Renal cortical epithelial cell (primary cell): ENCODE results near the gene ARHGDIA. TPM values are rescaled to one million over a fixed set of nuclear protein-coding genes. Genes with fewer than 3 reads are reported as not detected.

Experiments used
- DNase-seq: peaks from one replicate; pipeline ENCODE4 v3.0.0-alpha.2; 2011; ENCODE audit warnings: low read depth
- total RNA-seq: library from RNA; depleted of rRNA; stranded (reverse); fragments of >200 nt; gene quantifications from 2 replicates; pipeline ENCODE4 v1.2.3, GENCODE V29; 2014

The ARHGDIA gene
- total RNA-seq, 1 donor from 2014 or later = 237 TPM

DNA sequence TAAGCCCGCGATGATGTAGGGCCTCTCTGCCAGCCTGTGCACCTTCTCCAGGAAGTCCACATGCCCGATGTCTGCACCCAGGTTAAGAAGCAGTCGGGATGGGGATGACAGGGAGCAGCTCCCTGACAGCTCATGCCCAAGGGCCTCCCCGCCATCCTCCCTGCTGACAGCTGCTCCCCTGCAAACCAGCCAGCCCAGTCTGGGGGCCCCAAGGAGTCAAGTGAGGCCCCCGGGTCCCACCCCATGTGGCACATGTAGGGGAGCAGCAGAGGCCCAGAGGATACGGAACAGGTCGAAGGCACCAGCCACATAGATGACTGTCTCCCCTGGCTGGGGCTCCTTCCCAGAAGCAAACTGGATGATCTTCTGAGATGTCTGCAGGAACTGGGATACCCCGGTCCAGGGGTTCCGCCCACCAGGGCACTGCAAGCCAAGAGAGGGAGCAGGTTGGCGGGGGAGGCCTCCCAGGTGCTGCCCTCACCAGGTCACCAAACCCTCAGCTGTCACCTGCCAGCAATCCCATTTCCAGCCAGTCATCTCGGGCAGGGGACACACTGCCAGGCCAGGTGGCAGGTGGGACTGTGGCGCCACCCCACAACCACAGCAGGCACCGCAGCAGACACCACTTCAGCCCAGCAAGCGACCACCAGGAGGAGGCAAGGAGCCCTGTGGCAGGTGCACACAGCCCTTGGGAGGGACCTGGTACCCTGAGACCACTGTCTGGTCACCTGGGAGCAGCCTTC is 35.5 kb upstream of the ARHGDIA start:
- no peak for DNase-seq

DNA sequence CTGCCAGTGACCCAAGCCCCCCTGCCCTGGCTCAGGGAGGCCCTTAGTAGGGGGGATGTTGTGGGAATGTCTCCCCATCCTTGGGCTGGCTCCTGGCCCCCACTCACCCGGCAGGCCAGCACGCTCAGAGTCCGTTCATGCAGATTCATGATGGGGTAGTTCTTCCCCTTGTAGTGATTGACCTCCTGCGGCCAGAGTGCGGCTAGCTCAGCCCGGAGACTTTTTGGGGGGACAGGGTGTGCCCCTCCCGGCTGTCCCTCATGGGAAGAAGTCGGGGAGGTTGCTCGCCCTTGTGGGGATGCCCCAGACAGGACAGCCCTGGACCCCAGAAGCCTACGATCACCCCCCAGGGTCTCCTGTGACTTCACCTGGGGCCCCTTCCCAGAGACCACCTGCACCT is 34.9 kb upstream of the ARHGDIA start:
- no peak for DNase-seq

DNA sequence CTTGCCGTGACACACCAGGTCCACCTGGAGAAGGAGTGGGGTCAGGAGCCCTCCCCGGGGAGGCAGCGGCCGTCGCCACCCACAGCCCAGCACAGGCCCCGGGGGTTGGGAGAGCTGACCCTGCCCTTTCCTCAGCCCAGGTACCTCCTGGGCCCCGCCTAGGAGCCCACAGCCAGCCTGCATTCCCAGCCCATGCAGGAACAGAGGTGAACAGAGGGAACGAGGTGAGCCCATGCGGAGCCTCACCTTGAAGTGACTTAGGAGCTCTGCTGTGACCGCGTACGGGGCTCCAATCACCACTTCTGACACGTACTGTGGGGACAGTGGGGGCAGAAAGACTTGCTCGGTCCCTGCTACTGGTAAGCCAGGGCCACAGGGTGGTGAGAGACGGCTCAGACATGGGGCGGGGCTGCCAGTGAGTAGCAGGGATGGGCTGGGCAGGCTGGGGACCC is 34.3 kb upstream of the ARHGDIA start:
- no peak for DNase-seq

DNA sequence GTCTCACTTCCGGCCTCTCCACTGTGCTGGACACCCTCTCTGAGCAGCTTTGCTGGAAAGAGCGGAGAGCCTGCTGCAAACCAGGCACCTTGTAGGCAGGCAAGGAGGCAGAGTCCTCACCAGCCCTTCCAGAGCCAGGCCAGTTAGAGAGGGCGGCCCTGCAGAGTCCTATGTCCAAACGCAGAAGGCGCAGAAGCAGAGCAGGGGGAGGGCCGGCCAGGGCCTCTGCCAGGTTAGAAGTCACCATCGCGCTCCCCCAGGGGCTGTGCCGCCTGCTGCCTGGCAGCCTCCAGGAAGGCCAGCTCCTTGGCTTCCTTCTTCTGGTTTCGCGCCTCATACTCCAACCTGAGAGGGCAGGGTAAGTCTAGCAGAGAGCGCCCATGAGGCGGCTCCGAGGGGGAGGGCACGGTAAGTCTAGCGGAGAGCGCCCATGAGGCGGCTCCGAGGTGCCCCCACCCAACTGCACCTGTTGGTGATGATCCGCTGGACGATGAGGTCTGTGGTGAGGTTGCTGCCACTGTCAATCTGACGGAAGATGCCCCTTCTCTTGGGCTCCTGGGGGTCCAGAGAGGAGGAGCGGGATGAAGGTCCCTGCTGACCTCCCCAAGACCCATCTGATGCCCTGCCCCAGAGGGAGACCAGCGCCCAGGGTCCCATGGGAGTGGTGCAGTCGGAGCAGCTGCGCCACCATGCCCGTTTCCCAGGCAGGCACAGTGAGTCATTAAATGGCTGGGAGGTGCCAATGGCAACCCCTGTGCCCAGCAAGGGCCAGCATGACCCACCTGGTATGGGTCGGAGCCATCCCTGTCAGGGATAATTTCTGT is 33.7 kb upstream of the ARHGDIA start:
- DNase-seq = no peak

- DNase-seq = no peak
Measured at GRCh38 chr17:81903896-81904599, 32.9 kb upstream of the ARHGDIA start.

DNA sequence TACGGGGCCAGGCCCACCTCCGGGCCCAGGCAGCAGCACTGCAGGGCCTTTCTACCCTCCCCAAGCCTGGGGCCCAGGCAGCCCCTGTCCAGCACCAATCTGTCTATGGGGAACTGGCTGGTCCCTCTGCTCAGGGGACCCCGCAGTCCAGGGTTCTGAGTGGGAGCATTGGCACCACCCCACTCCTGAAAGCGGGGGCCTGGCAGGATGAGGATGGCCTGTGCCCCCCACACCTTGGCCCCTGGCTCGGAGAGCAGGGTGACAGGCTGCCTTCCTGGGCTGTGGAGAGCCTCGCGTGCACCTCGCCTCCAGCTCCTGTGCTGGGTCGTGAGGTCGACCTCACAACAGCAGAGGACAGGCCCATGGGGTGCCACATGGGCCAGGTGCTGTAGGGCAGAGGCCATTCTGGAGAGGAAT is 32.3 kb upstream of the ARHGDIA start:
- DNase-seq = no peak

- no peak for DNase-seq
Measured at GRCh38 chr17:81902653-81903414, 31.7 kb upstream of the ARHGDIA start.

- no peak for DNase-seq
Measured at GRCh38 chr17:81902023-81902652, 31.0 kb upstream of the ARHGDIA start, which contains the start of gene NPB. Gene NPB, plus strand, starts transcription at chr17:81902238. Its CDS starts 40 bp downstream, at chr17:81902278.

GRCh38 chr17:81901167-81902022 is 30.3 kb upstream of the ARHGDIA start:
- DNase-seq = no peak

GRCh38 chr17:81900181-81900820 is 29.2 kb upstream of the ARHGDIA start:
- no peak for DNase-seq

DNA sequence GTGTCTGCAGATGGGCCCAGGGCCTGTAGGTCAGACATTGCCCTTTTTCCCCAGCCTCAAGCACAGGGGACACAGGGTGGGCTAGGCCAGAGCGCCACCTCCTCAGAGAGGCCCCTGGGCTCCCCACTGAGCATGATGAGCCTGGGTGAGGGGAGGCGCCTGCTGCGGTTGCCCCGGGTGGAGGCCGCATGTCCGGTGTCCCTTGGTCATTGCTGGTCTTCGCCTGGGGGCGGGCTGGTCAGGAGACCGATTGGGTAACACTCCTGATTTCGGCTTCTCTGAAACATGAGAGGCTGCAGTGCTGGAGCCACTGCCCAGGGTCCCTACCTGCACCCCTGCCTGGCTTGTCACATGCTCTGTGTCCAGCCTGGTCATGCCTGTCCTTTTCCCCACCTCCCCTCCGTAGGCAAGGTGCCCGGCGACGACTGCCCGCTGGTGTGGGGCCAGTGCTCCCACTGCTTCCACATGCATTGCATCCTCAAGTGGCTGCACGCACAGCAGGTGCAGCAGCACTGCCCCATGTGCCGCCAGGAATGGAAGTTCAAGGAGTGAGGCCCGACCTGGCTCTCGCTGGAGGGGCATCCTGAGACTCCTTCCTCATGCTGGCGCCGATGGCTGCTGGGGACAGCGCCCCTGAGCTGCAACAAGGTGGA is 28.5 kb upstream of the ARHGDIA start:
- DNase-seq = no peak

DNA sequence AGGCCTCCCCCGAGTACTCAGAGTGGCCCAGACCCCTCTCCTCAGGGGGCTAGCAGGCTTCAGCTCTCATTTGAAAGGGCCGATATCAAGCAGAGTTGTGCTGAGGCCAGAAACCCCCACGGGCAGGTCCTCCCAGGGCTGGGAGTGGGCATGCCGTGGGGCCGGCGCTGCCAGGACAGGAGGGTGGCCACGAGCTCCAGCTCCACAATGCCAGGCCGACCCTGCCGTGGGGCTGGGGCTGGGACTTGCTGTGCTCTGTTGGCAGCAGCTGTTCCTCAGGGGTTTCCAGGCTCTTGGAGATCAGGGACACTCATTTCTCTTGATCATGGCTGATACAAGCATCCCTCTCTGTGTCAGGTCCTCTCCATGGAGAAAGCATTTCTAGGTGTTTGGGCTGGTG is 27.7 kb upstream of the ARHGDIA start:
- DNase-seq = no peak

GRCh38 chr17:81898029-81898866 is 27.1 kb upstream of the ARHGDIA start:
- no peak for DNase-seq

GRCh38 chr17:81895400-81895799 is 24.3 kb upstream of the ARHGDIA start:
- DNase-seq = no peak

- no peak for DNase-seq
Measured at GRCh38 chr17:81891303-81891552, 20.1 kb upstream of the ARHGDIA start.

DNA sequence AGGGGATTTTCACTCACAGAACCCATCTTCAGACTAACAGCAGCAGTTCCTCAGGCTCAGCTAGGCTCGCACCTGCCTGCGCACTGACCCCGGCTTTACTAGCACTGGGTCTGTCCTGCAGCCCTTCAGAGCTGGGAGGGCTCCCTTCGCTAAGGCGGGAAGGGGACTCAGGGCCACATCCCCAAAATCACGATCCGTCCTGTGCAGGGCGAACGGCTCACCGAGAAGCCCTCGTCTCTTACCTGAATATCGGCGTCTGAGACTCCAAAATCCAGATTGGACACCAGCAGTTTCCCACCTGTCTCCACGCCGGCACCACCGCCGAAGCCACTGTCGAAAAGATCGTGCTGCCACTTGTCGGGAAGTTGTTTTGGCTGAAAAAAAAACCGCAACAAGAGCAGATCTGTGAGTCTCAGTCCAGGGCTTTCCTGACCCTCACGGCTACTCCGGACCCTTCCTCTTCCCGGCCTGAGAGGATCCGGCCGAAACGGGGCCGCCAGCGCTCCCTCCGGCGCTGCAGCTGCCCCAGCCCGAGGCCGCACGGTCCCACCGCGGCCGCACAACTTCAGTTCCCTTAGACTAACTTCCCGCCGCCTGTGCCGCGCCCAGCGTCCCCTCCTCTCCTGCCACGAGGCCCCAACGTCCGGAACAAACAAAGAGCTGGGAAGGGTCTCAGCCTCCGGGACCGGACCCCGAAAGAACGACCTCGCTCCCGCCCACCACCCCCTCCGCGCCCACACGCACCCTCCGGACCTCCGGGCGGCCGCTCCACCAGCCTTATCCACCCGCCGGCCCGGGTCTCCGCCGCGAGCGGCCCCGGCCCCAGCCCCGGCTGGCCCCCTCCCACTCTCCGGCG is 19.5 kb upstream of the ARHGDIA start:
- no peak for DNase-seq

DNA sequence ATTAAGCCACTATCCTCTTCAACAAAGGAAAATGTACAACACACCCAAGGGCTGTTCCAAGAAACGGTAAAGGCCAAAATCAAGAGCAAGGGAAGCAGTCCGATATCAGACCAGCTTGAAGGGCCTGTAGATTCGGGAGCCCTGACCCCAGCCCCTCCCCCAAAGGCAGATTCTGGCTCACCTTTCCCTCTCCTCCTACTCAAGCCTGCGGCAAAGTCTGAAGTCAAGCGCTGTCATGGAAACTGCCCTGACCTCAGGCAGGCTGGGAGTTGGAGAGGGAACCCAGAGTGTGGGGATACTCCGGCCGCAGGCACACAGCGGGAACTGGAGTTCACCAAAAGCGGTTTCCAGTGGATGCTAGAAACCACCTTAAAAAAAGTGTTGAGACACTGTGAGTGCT is 18.5 kb upstream of the ARHGDIA start:
- DNase-seq = no peak
